Measurements from ENCODE around the gene IGHMBP2. TPM values are rescaled to one million over a fixed set of nuclear protein-coding genes. Genes with fewer than 3 reads are reported as not detected.

IGHMBP2 gene
- total RNA-seq, 4 donors from 2014 or later = 9.7 to 15.3 (median 12.8) TPM

GRCh38 chr11:68891351-68891948 is 12.2 kb upstream of the IGHMBP2 start:
- intact Hi-C loops (cut with DNase I) = no loop called here
- TF ChIP-seq POLR2A (IDR thresholded peaks at IDR 0.05) = no peak
- TF ChIP-seq CTCF (IDR thresholded peaks at IDR 0.05) = no peak
- Histone ChIP-seq H3K27ac (peak overlapping the region in 3 of 4 donors; percentile 74 to 85 (median 79)), H3K4me3 (peak overlapping the region in 1 of 4 donors; percentile 1), H3K4me1 (peaks cover 0 to 27% (median 15%) of the 10 kb centered on the region in 3 donors), H3K36me3 (peaks cover 16 to 75% (median 27%) of the 10 kb centered on the region in 3 donors), H3K9me3 (no peaks in the 10 kb centered on the region), H3K27me3 (no peaks in the 10 kb centered on the region)
- 76 to 79% methylated on average over 8 to 13 of the region's 17 CpGs for WGBS, 2 donors
- DNase-seq = no peak

GRCh38 chr11:68892576-68892975 is 11.1 kb upstream of the IGHMBP2 start:
- TF ChIP-seq POLR2A (IDR thresholded peaks at IDR 0.05) = no peak
- no peak for TF ChIP-seq CTCF (IDR thresholded peaks at IDR 0.05)
- Histone ChIP-seq H3K4me1 (peaks cover 0 to 27% (median 15%) of the 10 kb centered on the region in 3 donors), H3K27me3 (no peaks in the 10 kb centered on the region), H3K27ac (peak overlapping the region in 2 of 4 donors; percentile 34 to 43), H3K36me3 (peaks cover 23 to 86% (median 38%) of the 10 kb centered on the region in 3 donors), H3K4me3 (no peak overlapping the region), H3K9me3 (no peaks in the 10 kb centered on the region)
- intact Hi-C loops (cut with DNase I) = no loop called here
- 92 to 94% methylated on average over 20 of the region's 20 CpGs for WGBS, 2 donors
- no peak for DNase-seq

- H3K4me3 ChIP-seq = no peak overlapping the region
- DNase-seq = no peak
- peaks cover 23 to 93% (median 45%) of the 10 kb centered on the region in 3 donors for H3K36me3 ChIP-seq
- no peaks in the 10 kb centered on the region for H3K9me3 ChIP-seq
- 62 to 79% methylated on average over 4 to 5 of the region's 5 CpGs for WGBS, 2 donors
- H3K27me3 ChIP-seq = no peaks in the 10 kb centered on the region
- TF ChIP-seq CTCF (IDR thresholded peaks at IDR 0.05) (no peak), POLR2A (IDR thresholded peaks at IDR 0.05) (no peak)
- intact Hi-C loops (cut with DNase I) = no loop called here
- H3K27ac ChIP-seq = peak overlapping the region in 1 of 4 donors; percentile 43
- peaks cover 0 to 27% (median 15%) of the 10 kb centered on the region in 3 donors for H3K4me1 ChIP-seq
Observed at GRCh38 chr11:68893282-68893681, 10.4 kb upstream of the IGHMBP2 start.

GRCh38 chr11:68896171-68896959 is 7.3 kb upstream of the IGHMBP2 start:
- H3K36me3 ChIP-seq = peaks cover 21 to 94% (median 57%) of the 10 kb centered on the region in 3 donors
- intact Hi-C loops (cut with DNase I) = no loop called here
- no peak overlapping the region for H3K4me3 ChIP-seq
- no peak overlapping the region for H3K27ac ChIP-seq
- TF ChIP-seq CTCF (IDR thresholded peaks at IDR 0.05) (no peak), POLR2A (IDR thresholded peaks at IDR 0.05) (no peak)
- H3K4me1 ChIP-seq = peaks cover 0 to 13% (median 5%) of the 10 kb centered on the region in 3 donors
- H3K9me3 ChIP-seq = no peaks in the 10 kb centered on the region
- no peak for DNase-seq
- no peaks in the 10 kb centered on the region for H3K27me3 ChIP-seq
- WGBS, 2 donors = 88 to 91% methylated on average over 8 of the region's 23 CpGs

GRCh38 chr11:68897441-68897840 is 6.2 kb upstream of the IGHMBP2 start:
- 70 to 95% methylated on average over 4 of the region's 9 CpGs for WGBS, 2 donors
- TF ChIP-seq CTCF (IDR thresholded peaks at IDR 0.05) = no peak
- TF ChIP-seq POLR2A (IDR thresholded peaks at IDR 0.05) = no peak
- H3K27ac ChIP-seq = no peak overlapping the region
- H3K27me3 ChIP-seq = no peaks in the 10 kb centered on the region
- DNase-seq = no peak
- H3K9me3 ChIP-seq = no peaks in the 10 kb centered on the region
- H3K36me3 ChIP-seq = peaks cover 15 to 86% (median 57%) of the 10 kb centered on the region in 3 donors
- no peak overlapping the region for H3K4me3 ChIP-seq
- intact Hi-C loops (cut with DNase I) = no loop called here
- H3K4me1 ChIP-seq = peaks cover 0 to 18% (median 3%) of the 10 kb centered on the region in 3 donors

All from esophagus squamous epithelium (tissue), 5 donors.